CD14-positive monocyte (primary cell): ENCODE measurements around the gene RBL1. TPM values are rescaled to one million over a fixed set of nuclear protein-coding genes. Genes with fewer than 3 reads are reported as not detected.
A peak's percentile ranks its signal among the peaks of the same experiment; 100 is the strongest.

Source experiments
- DNase-seq, 3 donors: peaks; one replicate each; pipeline ENCODE4 v3.0.0-alpha.2; 2011 to 2022
- H2AFZ ChIP-seq: 2 replicates; pipeline ENCODE4 v1.6.0; 2012; ENCODE audit warnings: mild to moderate bottlenecking, low read depth, low read length, inconsistent platforms; ENCODE audit not compliant: insufficient read depth, poor library complexity, severe bottlenecking
- H3K27ac ChIP-seq, 2 donors: 1 replicate in 1 of 2; 2 replicates in 1 of 2; pipeline ENCODE4 v1.5.1; 2012 to 2013; ENCODE audit warnings: low read length in 2 of 2, control low read depth in 1 of 2, inconsistent platforms in 1 of 2, low read depth in 1 of 2, mild to moderate bottlenecking in 1 of 2
- H3K27me3 ChIP-seq, 2 donors: one replicate each; pipeline versions ENCODE4 v1.6.0 to v1.6.1; 2011 to 2013; ENCODE audit warnings: low read length in 2 of 2; ENCODE audit not compliant: control insufficient read depth in 2 of 2, insufficient read depth in 2 of 2
- H3K36me3 ChIP-seq, 2 donors: replicated peaks in 1 of 2; 1 replicate in 1 of 2; 2 replicates in 1 of 2; pipeline versions ENCODE4 v1.5.1 to v1.6.1; 2012 to 2013; ENCODE audit warnings: low read length in 2 of 2, control low read depth in 1 of 2, inconsistent platforms in 1 of 2, mild to moderate bottlenecking in 1 of 2; ENCODE audit not compliant: insufficient read depth in 2 of 2, control insufficient read depth in 1 of 2
- H3K4me1 ChIP-seq, 2 donors: 1 replicate in 1 of 2; 2 replicates in 1 of 2; pipeline versions ENCODE4 v1.5.1 to v1.6.1; 2012 to 2013; ENCODE audit warnings: low read length in 2 of 2, control low read depth in 1 of 2, inconsistent platforms in 1 of 2, mild to moderate bottlenecking in 1 of 2, moderate library complexity in 1 of 2; ENCODE audit not compliant: insufficient read depth in 2 of 2, control insufficient read depth in 1 of 2
- H3K4me2 ChIP-seq: replicated peaks from 2 replicates; pipeline ENCODE3; 2012; ENCODE audit warnings: low read length, moderate library complexity, mild to moderate bottlenecking; ENCODE audit not compliant: poor library complexity, severe bottlenecking; ENCODE audit errors: extremely low read depth
- H3K4me3 ChIP-seq, 3 experiments: fragments of 200-600 bp in 1 of 3; sonication (generic) in 1 of 3; replicated peaks in 1 of 3; 1 replicate in 2 of 3; 2 replicates in 1 of 3; pipeline ENCODE4 v1.5.1; 2011 to 2013; ENCODE audit warnings: low read length in 3 of 3, mild to moderate bottlenecking in 3 of 3, control low read depth in 2 of 3, low read depth in 2 of 3, inconsistent platforms in 1 of 3, moderate library complexity in 1 of 3
- H3K79me2 ChIP-seq: 2 replicates; pipeline ENCODE4 v1.6.0; 2012; ENCODE audit warnings: mild to moderate bottlenecking, control low read depth, inconsistent platforms, low read length, moderate library complexity; ENCODE audit not compliant: insufficient read depth
- H3K9ac ChIP-seq: 2 replicates; pipeline ENCODE4 v1.6.0; 2017; ENCODE audit warnings: low read length, mild to moderate bottlenecking; ENCODE audit not compliant: insufficient read depth, poor library complexity, severe bottlenecking
- H3K9me3 ChIP-seq, 2 donors: replicated peaks in 1 of 2; 1 replicate in 1 of 2; 2 replicates in 1 of 2; pipeline versions ENCODE4 v1.5.1 to v1.6.1; 2012 to 2013; ENCODE audit warnings: low read length in 2 of 2, control low read depth in 1 of 2; ENCODE audit not compliant: control insufficient read depth in 1 of 2, insufficient read depth in 1 of 2
- H4K20me1 ChIP-seq: 2 replicates; pipeline ENCODE4 v1.6.0; 2012; ENCODE audit warnings: mild to moderate bottlenecking, low read length, control low read depth, moderate library complexity; ENCODE audit not compliant: insufficient read depth
- H3K27ac Mint-ChIP-seq, 7 donors: one replicate each; pipeline ENCODE4 v1.8.0; 2020; ENCODE audit warnings: mild to moderate bottlenecking in 7 of 7, mixed read lengths in 7 of 7, moderate library complexity in 6 of 7, inconsistent platforms in 2 of 7
- H3K27me3 Mint-ChIP-seq, 3 donors: one replicate each; pipeline ENCODE4 v1.8.0; 2021 to 2022; ENCODE audit warnings: low read depth in 3 of 3, mild to moderate bottlenecking in 3 of 3, mixed read lengths in 3 of 3, moderate library complexity in 3 of 3, inconsistent platforms in 1 of 3
- H3K36me3 Mint-ChIP-seq, 2 donors: one replicate each; pipeline ENCODE4 v1.8.0; 2020; ENCODE audit warnings: mixed read lengths in 2 of 2, inconsistent platforms in 1 of 2, mild to moderate bottlenecking in 1 of 2
- H3K4me1 Mint-ChIP-seq: one replicate; pipeline ENCODE4 v1.8.0; 2020; ENCODE audit warnings: mild to moderate bottlenecking, mixed read lengths
- H3K4me3 Mint-ChIP-seq, 2 donors: one replicate each; pipeline ENCODE4 v1.8.0; 2020; ENCODE audit warnings: mild to moderate bottlenecking in 2 of 2, mixed read lengths in 2 of 2, moderate library complexity in 1 of 2
- H3K9me3 Mint-ChIP-seq, 7 donors: one replicate each; pipeline ENCODE4 v1.8.0; 2020 to 2022; ENCODE audit warnings: mixed read lengths in 7 of 7, mild to moderate bottlenecking in 6 of 7, moderate library complexity in 6 of 7, inconsistent platforms in 2 of 7
- CTCF ChIP-seq: fragments of 200-600 bp; IDR thresholded peaks from one replicate; pipeline ENCODE4 v1.8.0; 2022; ENCODE audit warnings: antibody characterized with exemption, mild to moderate bottlenecking
- WGBS: methylation state at CpG from one replicate; pipeline ENCODE4 v1.1.5; 2013; ENCODE audit warnings: missing lambda C conversion rate; ENCODE audit not compliant: insufficient coverage; 5-methylcytosine and 5-hydroxymethylcytosine counted together
- intact Hi-C, 2 donors: fragments of 100-400 bp; cut with micrococcal nuclease; formaldehyde crosslinking; loops; one replicate each; pipeline versions ENCODE4 v1.15.0 to v1.15.1; 2023
- polyA plus RNA-seq, 3 donors: library from polyadenylated mRNA; depleted of rRNA in 1 of 3; unstranded in 2 of 3; stranded (reverse) in 1 of 3; fragments of 300-500 nt in 2 of 3; fragments of >200 nt in 1 of 3; fragmentation: Illumina TruSeq in 2 of 3; gene quantifications; 1 replicate in 2 of 3; 2 replicates in 1 of 3; pipeline ENCODE4 v1.2.3, GENCODE V29; 2012 to 2021

RBL1 gene
- polyA plus RNA-seq, 3 donors: 1.5 to 3.7 (median 2.4) TPM

- H3K27me3 Mint-ChIP-seq: no peaks in the 10 kb centered on the region
- H3K9me3 Mint-ChIP-seq: peaks cover 0 to 3% (median 0%) of the 10 kb centered on the region in 7 donors
- H3K4me1 ChIP-seq: no peaks in the 10 kb centered on the region
- H3K4me1 Mint-ChIP-seq: no peaks in the 10 kb centered on the region
- H3K27me3 ChIP-seq: no peaks in the 10 kb centered on the region
- H3K27ac Mint-ChIP-seq: no peak overlapping the region
- H3K9me3 ChIP-seq: no peaks in the 10 kb centered on the region
- no peak overlapping the region for H3K4me3 Mint-ChIP-seq
- H3K9ac ChIP-seq: no peak overlapping the region
- DNase-seq: no peak
- no peak overlapping the region for H3K4me2 ChIP-seq
- H3K36me3 ChIP-seq: peaks cover 28 to 50% of the 10 kb centered on the region in 2 donors
- intact Hi-C loops: no loop called here
- no peak overlapping the region for H3K4me3 ChIP-seq
- no peaks in the 10 kb centered on the region for H4K20me1 ChIP-seq
- TF ChIP-seq CTCF: no peak
- peak overlapping the region in 1 of 2 donors; percentile 8 for H3K27ac ChIP-seq
- 100% methylated on average over 2 of the region's 2 CpGs for WGBS
- no peak overlapping the region for H2AFZ ChIP-seq
- peaks cover 17 to 60% of the 10 kb centered on the region in 2 donors for H3K36me3 Mint-ChIP-seq
- H3K79me2 ChIP-seq: peaks cover 17% of the 10 kb centered on the region
Observed at GRCh38 chr20:37066168-37066567, 29.6 kb downstream of the RBL1 start.

GRCh38 chr20:37055276-37055675 lies 40.5 kb downstream of the RBL1 start:
- no peaks in the 10 kb centered on the region for H3K9me3 ChIP-seq
- H3K36me3 ChIP-seq: peaks cover 32 to 83% of the 10 kb centered on the region in 2 donors
- no peak for TF ChIP-seq CTCF
- no peak overlapping the region for H3K27ac ChIP-seq
- no peaks in the 10 kb centered on the region for H4K20me1 ChIP-seq
- Mint-ChIP-seq H3K4me3 (no peak overlapping the region), H3K27ac (peak overlapping the region in 1 of 7 donors; percentile 27), H3K9me3 (no peaks in the 10 kb centered on the region), H3K27me3 (peaks cover 0 to 2% (median 0%) of the 10 kb centered on the region in 3 donors), H3K4me1 (no peaks in the 10 kb centered on the region), H3K36me3 (peaks cover 58 to 87% of the 10 kb centered on the region in 2 donors)
- no peak for DNase-seq
- no peak overlapping the region for H2AFZ ChIP-seq
- no peak overlapping the region for H3K9ac ChIP-seq
- no peak overlapping the region for H3K4me3 ChIP-seq
- no peak overlapping the region for H3K4me2 ChIP-seq
- H3K4me1 ChIP-seq: no peaks in the 10 kb centered on the region
- 100% methylated on average over 2 of the region's 3 CpGs for WGBS
- H3K79me2 ChIP-seq: no peaks in the 10 kb centered on the region
- intact Hi-C loops: no loop called here
- no peaks in the 10 kb centered on the region for H3K27me3 ChIP-seq
